NCI-H2029 treated with DMSO at 0.1 percent for 48 hours (cell line): ENCODE measurements around the gene IL32.
"Not testable (repeated sequence)": the region's sequence is repeated elsewhere in the genome, so short reads cannot be mapped to it uniquely, and the experiment has no call there.

Experiments used
- DNase-seq: peaks from one replicate; lab custom pipeline; 2025; lab: John Stamatoyannopoulos, UW

Gene IL32

DNA sequence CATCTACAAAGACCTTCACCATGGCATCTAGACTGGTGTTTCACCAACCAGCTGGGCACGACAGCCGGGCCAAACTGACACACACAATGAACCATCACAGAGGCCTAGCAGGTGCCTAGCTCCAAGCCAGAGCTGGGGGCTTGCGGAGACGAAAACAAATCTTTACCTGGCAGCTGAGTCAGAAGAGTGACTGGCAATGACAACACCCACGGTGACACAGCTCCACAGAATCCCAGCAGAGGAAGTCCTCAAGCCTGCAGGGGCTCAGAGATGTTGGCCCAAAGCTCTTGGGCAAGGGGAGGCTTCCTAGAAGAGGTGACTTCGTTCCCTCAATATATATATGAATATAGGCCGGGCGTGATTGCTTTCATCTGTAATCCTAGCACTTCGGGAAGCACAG is 13.9 kb upstream of the IL32 start:
- DNase-seq = no peak

DNA sequence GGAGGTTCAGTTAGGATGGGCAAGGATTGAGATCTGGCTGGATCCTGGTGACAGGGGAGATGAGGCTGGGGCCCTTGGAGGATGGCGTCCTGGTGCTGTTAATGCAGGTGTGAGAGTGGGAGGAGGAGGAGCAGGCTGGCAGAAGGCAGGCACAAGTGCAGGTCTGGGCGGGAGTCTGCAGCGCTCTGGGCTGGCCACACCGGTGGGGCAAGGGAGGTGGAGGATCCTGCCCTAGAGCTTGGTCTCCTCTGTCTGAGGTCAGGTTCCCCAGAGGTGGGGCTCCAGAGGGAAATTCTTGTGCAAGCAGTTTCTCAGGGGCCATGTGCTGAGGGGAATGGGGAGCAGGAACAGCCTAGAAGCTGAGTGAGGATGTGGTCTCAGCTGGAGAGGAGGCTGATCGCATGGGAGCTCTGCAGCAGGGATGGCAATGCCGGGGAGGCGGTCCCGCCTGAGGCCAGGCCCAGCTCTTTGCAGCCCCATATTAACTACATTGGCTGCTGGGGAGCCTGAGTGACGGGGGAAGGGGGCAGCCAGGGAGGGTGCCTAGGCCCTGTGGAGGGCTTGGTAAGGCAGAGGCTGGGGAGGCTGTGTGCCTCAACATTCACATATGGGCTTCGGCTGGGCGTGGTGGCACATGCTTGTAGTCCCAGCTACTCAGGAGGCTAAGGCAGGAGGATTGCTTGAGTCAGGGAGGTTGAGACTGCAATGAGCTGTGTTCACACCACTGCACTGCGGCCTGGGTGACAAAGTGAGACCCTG is 12.7 kb upstream of the IL32 start:
- not testable (repeated sequence) for DNase-seq

DNA sequence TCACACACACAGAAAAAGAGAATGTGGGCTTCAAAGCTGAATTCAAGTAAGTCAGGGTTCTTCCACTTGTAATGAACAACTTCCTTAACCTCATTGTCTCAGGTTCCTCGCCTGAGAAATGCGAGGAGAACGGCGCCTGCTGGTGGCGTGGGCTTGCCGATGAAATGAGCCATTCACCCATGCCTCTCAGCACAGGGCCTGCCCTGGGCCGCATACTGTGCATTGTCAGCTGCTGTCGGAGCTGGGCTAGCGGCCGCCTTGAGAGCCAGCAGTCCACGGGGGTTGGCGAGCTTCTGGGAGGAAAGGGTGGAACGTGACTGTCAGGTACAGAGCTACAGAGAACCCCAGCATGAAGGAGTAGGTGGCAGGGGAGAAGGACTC is 12.1 kb upstream of the IL32 start:
- not testable (repeated sequence) for DNase-seq

DNA sequence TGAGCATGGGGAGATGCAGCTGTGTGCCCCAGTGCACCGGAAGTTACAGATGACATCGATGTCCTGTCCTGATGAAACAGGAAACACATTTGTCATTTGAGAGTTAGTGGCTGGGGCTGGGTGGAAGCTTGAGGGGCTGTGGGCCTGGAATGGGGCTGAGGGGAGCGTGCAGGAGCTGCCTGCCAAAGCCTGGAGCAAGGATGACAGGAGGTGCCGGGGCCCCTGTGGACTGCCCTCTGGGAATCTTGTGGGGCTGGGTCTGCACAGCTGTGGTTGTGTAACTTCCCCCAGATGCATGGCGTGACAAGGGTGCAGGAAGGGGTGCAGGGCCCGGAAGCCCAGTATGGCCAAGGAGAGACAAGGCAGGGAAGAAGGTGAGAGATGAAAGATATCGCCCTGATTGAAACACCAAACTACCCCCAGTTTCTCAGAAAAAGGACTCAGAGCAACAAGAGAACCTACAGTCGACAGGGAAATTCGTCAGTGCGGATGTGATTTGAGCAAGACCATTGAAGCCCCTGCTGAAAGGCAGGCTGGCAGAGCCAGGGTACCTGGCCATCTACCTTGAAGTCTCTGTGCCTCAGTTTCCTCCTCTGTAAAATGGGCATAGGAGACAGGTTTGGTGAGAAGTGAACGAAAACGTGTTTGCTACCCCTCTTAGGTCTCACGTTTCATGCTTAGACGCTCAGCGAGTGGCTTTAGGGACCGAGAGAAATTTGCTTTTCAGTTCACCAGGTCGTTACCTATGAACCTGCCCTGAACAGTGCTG is 10.3 kb upstream of the IL32 start:
- DNase-seq = no peak

DNA sequence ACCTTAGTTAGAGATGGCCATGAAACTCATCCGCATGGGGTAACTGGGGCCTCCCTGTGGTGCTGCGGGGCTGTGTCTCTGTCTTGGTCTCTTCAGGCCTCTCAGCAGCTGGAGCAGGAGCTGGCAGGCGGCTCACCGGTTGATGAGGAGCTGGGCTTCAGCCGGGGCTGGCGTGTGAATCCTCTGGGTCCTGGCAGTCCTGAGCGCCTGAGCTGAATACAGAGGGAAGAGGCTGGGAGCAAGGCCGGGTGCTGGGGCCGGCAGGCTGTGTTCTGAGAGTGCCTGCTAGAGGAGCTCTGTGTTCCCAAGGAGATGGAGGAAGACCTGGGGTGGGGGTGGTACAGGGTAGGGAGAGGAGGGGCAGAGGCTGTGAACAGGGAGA is 9.7 kb upstream of the IL32 start:
- DNase-seq = not testable (repeated sequence)

DNA sequence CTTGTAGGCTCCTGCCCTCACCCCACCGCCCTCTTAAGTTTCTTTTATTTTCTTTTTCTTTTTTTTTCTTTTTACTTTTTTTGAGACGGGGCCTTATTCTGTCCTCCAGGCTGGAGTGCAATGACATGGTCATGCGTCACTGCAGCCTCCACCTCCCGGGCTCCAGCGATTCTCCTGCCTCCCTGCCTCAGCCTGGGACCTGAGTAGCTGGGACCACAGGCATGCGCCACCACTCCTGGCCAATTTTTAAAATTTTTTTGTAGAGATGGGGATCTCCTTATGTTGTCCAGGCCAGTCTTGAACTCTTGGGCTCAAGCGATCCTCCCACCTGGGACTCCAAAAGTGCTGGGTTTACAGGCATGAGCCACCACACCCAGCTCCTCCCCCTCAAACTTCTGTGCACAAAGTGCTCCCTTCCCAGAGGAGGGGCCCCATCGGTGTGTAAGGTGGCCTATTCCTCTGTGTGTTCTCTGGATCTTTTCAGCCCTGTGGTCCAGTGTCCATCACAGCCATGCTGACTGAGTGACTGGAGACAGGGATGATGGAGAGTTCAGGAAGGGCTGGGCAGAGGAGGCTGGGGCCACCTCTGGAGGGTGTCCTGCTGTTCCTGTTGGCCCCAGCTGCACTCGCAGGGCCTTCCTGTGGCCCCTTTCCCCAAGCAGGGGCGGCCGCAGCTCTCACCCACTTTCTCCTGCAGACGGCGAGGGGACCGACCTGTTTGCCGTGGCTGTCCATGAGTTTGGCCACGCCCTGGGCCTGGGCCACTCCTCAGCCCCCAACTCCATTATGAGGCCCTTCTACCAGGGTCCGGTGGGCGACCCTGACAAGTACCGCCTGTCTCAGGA is 8.9 kb upstream of the IL32 start:
- no peak for DNase-seq

DNA sequence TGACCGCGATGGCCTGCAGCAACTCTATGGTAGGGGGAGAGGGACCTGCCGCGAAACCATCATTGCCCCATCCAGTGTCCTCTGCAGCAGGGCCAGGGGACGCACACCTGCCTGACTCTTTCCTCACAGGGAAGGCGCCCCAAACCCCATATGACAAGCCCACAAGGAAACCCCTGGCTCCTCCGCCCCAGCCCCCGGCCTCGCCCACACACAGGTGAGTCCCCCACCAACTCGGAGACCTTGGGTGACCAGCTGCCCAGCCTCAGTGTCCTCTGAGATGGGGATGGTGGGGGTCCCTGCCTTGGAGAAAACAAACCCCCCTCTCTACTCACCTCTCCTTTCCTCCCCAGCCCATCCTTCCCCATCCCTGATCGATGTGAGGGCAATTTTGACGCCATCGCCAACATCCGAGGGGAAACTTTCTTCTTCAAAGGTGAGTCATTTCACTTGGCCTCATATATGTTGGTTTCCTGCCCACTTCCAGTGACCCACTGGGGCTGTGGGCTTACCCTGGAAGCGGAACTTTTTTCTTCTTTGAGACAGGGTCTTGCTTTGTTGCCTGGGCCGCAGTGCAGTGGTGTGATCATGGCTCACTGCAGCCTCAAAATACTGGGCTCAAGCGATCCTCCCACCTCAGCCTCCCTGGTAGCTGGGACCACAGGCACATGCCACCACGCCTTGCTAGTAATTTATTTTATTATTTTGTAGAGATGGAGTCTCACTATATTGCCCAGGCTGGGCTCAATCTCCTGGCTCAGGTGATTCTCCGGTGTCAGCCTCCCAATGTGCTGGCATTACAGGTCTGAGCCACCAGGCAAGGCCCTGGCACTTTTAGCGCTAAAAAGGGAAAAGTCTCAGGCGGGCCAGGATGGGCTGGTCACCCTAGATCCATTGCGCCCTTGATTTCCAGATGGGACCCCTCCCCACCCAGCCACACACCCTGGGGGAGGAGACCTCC is 8.0 kb upstream of the IL32 start:
- DNase-seq = no peak

DNA sequence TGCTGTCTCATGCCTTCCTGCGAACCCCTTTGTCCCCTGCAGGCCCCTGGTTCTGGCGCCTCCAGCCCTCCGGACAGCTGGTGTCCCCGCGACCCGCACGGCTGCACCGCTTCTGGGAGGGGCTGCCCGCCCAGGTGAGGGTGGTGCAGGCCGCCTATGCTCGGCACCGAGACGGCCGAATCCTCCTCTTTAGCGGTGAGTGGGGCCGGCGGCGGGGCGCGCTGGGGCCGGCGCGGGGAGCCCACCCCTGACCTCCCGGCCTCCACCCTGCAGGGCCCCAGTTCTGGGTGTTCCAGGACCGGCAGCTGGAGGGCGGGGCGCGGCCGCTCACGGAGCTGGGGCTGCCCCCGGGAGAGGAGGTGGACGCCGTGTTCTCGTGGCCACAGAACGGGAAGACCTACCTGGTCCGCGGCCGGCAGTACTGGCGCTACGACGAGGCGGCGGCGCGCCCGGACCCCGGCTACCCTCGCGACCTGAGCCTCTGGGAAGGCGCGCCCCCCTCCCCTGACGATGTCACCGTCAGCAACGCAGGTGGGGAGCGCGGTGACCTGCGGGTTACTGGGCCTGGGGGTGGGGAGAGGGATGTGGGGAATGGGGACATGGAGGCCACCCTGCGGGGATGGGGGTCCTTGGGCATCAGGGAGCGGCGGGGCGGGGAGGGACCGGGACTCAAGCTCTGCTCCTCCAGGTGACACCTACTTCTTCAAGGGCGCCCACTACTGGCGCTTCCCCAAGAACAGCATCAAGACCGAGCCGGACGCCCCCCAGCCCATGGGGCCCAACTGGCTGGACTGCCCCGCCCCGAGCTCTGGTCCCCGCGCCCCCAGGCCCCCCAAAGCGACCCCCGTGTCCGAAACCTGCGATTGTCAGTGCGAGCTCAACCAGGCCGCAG is 7.1 kb upstream of the IL32 start:
- DNase-seq = no peak

DNA sequence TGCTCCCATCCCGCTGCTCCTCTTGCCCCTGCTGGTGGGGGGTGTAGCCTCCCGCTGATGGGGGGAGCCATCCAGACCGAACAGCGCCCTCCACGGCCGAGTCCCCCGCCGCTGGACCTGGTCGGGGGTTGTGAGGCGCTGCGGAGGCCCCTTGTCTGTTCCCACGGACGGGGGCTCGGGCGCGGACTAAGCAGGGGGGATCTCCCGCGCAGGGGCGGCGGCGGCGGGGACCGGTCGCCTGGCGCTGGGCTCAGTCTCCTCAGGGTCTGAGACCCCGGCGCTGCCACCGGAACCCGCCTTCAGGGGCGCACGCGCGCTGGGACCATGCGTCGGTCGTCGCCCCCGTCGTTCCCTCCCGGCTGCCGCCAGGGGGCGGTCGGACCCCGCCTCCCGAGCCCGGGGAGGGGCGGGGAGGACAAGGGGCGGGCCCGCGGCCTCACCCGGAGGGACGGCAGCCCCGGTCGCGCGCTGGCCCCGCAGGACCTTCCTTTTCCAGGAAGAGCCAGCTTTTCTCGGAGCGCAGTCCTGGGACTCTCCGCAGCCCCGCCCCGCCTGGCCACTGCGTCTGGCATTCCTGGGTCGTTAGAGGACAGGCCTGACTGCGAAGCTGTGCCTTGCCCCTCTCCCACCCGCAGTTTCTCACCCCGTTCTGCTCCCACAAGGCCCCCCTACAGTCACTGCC is 6.3 kb upstream of the IL32 start:
- DNase-seq = peak; percentile 8

DNA sequence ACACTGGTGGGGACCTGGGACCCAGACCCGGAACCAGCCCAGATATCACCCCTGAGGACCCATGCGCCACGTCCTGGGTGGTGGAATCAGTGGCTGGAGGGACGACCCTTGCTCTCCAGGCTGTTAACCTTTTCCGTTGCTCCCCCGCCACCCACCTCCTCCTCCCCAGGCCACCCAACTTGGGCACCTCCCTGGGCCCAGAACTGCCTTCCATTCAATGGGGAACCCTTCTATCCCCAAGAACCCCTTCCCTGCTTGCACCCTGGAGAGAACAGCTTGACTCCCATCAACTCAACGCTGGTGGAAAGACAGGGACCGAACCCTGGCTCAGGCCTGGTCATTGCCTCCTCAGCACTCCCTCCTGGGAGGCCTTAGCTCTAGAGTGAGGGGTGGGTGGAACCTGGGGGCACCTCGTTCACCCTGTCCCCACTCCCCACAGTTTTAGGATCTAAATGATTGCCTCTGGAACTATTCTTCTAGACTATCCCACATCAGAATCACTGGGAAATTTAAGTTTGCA is 5.7 kb upstream of the IL32 start:
- no peak for DNase-seq

DNA sequence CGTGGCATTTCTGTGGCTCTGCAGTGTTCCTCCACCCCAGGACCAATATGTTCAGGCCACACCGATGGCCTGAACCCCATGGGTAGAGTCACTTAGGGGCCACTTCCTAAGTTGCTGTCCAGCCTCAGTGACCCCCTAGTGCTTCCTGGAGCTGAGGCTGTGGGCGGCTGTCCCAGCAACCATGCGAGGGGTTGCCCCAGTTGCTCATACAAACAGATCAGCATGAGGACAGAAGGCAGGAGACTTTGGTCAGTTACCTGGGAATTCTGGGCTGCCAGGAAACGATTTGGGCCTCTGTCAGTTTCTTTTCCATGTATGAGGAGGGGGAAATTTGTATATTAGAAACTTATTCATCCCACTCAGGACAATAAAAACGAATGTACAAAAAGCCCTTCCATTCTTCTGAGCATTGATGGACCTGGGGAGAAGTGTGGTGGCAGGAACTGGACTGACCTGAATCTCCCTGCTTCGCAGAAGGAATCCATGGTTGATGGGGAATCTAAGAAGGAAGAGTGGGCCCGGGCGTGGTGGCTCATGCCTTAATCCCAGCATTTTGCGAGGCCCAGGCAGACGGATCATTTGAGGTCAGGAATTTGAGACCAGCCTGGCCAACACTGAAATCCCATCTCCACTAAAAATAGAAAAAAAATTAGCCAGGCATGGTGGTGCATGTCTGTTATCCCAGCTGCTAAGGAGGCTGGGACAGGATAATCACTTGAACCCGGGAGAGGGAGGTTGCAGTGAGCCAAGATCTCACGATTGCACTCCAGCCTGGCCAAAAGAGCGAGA is 4.9 kb upstream of the IL32 start:
- no peak for DNase-seq

DNA sequence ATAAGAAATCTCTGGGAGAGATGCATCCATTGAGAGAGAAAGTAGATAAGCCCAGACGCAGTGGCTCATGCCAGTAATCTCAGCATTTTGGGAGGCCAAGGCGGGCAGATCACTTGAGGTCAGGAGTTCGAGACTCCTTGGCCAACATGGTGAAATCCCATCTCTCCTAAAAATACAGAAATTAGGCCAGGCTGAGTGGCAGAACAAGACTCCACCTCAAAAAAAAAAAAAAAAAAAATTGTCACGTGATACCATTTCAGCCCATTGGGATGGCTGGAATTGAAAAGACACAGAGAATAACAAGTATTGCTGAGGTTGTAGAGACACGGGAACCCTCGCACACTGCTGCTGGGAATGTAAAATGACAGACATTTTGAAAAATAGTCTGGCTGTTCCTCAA is 2.9 kb upstream of the IL32 start:
- no peak for DNase-seq

DNA sequence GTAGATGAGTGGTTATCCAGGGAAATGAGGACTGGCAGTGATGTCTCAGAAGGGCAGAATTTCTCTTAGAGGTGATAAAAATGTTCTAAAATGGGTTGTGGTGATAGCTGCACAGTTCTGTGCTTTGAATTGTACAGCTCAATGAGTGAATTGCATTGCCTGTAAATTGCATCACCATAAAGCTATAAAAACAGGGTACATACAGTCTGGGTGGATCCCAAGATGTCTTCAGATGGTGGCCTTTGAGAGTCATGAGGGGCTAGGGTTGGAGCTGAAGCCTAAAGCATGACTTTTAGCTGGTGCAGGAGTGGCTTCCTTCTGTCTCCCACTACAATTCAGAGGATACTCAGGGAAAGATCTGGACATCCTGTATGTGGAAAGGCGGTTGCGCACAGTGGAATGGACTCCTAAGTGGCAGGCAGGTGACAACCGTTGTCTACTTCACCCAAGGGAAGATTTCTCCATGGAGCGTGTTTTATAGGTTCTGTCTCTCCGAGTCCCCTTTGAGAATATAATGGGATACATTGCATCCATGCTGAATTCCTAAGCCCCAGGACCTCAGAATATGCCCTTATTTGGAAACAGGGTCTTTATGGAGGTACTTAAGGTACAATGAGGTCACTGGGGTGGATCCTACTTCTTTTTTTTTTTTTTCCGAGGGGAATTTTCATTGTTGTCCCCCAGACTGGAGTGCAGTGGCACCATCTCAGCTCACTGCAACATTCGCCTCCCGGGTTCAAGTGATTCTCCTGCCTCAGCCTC is 1.6 kb upstream of the IL32 start:
- no peak for DNase-seq

DNA sequence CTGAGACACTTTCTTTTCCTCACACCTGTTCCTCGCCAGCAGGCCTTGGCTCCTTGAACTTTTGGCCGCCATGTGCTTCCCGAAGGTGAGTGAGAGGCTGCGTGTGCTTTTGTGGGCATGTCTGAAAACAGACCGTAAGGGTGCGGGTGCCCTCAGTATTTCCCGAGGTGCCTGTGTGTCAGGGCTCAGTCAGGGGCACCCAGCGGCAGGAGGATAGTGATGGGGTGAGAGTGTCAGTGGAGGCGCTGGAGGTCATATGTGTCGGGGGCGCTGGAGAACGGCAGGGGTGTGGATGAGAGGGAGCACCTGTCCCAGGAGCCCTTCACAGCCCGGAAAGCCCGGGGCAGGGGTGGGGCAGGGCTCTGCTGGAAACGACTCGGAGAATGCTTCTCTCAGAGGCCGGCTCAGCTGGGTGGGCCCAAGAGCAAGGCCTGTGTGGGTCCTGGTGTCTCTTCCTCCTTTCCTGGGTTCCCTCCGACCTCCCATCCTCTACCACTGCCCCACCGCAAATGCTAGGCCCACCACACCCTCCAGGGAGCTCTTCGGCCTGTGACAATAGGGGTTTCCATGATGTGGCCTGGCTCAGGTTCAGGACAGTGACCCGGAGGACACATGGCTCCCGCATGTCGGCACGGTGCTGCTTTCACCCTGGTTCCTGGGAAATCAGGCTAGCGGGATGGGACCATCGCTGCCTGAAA is 451 bp downstream of the IL32 start:
- no peak for DNase-seq

DNA sequence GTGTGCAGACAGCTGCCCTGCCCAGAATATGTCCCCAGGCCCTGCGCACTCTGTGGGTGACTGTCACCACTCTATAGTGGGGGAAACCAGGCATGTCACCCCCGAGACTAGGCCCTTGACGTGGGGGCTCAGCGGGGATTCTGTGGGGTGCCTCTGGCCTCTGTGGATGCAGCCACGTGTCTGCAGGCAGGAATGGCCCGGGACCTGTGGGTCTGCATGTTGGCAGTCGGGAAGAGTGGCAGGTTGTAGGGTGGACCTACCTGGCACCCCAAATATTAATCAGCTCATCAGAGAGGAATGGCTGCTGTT is 954 bp downstream of the IL32 start:
- no peak for DNase-seq

DNA sequence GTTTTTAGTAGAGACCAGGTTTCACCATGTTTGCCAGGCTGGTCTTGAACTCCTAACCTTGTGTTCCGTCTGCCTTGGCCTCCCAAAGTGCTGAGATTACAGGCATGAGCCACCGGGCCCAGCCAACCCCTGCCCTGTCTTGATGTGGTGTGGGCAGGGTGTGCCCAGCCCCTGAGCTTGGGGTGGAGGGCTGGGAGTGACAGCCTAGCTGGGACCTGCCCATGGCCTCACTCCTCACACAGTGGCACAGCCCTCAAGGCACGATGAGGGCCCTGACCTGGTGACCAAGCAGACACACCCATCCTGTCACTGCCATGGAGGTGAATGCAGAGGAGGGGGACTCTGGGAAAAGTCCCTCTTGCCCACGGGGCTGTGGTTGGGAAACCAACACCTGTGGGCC is 3.0 kb downstream of the IL32 start:
- DNase-seq = no peak

DNA sequence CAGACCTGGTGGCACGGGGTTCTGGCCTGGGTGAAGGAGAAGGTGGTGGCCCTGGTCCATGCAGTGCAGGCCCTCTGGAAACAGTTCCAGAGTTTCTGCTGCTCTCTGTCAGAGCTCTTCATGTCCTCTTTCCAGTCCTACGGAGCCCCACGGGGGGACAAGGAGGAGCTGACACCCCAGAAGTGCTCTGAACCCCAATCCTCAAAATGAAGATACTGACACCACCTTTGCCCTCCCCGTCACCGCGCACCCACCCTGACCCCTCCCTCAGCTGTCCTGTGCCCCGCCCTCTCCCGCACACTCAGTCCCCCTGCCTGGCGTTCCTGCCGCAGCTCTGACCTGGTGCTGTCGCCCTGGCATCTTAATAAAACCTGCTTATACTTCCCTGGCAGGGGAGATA is 3.7 kb downstream of the IL32 start:
- not testable (repeated sequence) for DNase-seq

DNA sequence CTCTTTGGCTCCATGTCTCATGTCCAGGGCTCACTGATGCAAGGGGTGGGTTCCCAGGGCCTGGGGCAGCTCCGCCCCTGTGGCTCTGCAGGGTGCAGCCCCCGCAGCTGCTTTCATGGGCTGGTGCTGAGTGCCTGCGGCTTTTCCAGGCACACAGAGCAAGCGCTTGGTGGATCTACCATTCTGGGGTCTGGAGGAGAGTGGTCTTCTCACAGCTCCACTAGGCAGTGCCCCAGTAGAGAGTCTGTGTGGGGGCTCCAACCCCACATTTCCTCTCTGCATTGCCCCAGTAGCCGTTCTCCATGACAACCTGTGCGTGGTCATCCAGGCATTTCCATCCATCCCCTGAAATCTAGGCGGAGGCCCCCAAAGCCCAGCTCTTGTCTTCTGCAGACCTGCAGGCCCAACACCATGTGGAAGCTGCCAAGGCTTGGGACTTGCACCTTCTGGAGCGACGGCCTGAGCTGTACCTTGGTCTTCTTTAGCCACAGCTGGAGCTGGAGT is 5.2 kb downstream of the IL32 start:
- DNase-seq = no peak
